Fibroblast of villous mesenchyme (primary cell): Measurements from ENCODE around the gene RNF166. TPM values are rescaled to one million over a fixed set of nuclear protein-coding genes. Genes with fewer than 3 reads are reported as not detected.

ENCODE experiments used
- DNase-seq: peaks from one replicate; pipeline ENCODE4 v3.0.0-alpha.2; 2010; ENCODE audit warnings: low read depth
- H3K4me3 ChIP-seq: 2 replicates; pipeline ENCODE4 v1.5.1; 2011; ENCODE audit warnings: low read depth, mild to moderate bottlenecking, low read length
- total RNA-seq: library from RNA; depleted of rRNA; stranded (reverse); fragments of >200 nt; gene quantifications from 2 replicates; pipeline ENCODE4 v1.2.3, GENCODE V29; 2012
- TF ChIP-seq, protein P1 (sequence below): IDR thresholded peaks from 2 replicates; pipeline ENCODE4 v1.5.1; 2012; ENCODE audit warnings: low read depth, mild to moderate bottlenecking, low read length; ENCODE audit not compliant: insufficient read depth

The RNF166 gene
- total RNA-seq, 1 donor = 13.0 TPM

DNA sequence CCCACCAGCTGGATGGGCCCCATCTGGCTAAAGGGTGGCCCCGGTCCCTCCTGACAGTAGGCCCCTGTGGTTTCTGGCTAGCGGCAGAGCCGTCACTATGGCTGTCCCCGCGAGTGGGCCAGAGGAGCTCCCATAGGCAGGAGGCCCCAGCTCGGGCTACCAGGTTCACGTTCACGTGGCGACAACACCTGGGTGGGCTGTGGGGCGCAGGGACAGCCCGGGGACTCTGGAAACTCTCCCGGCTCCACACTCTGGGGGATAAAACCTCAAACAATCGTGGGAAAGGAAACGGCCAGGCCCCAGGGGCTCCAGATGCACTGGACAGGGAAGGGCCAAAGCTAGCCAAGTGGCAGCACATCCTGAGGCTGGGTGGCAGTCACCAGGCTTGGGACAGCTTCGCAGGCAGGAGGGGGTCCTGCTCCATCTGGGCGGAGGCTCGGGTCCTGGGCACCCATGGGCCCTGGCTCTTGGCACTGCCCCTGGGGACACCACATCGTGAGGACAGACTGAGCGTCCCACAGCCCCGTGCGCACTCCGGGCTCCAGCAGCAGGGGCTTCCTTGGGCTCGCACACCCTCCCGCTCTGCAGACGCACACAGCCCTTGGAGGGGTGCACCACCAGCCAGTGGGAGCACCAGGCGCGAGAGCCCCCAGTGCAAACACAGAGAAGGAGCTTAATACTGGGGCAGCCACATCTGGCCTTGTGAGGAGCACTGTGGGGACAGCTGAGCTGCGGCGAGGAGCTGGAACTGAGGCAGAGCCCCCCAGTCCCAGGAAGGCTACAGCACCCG lies 4.4 kb downstream of the RNF166 start:
- DNase-seq = no peak
- TF ChIP-seq, protein P1, sequence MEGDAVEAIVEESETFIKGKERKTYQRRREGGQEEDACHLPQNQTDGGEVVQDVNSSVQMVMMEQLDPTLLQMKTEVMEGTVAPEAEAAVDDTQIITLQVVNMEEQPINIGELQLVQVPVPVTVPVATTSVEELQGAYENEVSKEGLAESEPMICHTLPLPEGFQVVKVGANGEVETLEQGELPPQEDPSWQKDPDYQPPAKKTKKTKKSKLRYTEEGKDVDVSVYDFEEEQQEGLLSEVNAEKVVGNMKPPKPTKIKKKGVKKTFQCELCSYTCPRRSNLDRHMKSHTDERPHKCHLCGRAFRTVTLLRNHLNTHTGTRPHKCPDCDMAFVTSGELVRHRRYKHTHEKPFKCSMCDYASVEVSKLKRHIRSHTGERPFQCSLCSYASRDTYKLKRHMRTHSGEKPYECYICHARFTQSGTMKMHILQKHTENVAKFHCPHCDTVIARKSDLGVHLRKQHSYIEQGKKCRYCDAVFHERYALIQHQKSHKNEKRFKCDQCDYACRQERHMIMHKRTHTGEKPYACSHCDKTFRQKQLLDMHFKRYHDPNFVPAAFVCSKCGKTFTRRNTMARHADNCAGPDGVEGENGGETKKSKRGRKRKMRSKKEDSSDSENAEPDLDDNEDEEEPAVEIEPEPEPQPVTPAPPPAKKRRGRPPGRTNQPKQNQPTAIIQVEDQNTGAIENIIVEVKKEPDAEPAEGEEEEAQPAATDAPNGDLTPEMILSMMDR = no peak
- no peak overlapping the region for H3K4me3 ChIP-seq

DNA sequence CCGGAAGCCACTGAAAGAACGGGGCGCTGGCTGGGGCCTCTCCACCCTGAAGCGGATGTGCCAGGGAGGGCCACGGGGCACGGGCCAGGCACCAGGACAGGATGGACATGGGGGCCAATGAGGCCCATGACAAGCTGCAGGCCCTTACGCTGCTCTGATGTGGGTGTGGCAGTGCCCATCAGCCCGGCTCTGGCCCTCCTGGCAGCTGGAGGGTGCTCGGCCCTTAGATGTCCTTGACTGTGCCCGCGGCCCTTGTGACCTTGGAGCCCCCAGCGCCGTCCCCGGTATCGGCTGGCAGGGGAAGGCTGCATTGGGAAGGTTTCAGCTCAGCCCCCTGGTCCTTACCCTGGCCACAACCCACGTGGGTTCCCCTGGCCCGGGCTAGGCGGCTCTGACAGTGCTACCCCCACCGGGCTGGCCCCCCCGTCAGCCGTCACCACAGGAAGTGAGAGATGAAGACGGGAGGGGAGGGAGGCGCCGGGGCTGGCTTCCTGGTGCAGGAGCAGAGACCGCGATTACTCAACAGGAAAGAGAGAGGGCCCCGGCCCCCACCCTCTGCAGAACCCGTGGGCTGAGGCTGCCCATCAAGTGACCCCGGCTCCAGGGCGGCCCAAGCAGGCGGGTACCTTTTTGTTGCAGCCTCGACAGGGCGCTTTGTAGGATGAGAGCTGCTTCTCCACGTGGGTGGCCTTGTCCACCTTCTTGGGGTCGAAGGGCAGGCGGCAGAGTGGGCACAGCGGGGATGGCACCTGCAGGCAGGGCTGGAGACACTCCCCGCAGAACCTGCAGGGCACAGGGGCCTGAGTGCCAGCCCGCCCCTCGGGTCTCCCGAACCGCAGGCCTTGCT lies 5.3 kb downstream of the RNF166 start:
- TF ChIP-seq, protein P1 = no peak
- DNase-seq = peak; percentile 94
- H3K4me3 ChIP-seq = no peak overlapping the region

DNA sequence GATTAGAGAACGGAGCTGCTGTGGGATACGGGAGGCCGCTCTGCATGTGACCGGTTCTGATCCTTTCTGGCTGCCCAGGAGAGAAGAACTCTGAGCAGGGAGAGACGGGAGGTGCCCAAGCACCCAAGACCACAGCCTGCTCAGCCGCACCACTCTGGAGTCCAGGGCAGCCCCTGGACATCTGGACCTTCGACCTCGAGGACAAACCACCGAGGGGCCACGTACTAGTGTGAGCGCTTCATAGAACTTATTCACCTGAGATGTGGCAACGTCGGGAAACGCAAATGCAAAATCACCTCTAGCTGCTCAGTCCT lies 5.9 kb downstream of the RNF166 start:
- TF ChIP-seq, protein P1 = no peak
- H3K4me3 ChIP-seq = no peak overlapping the region
- DNase-seq = no peak

DNA sequence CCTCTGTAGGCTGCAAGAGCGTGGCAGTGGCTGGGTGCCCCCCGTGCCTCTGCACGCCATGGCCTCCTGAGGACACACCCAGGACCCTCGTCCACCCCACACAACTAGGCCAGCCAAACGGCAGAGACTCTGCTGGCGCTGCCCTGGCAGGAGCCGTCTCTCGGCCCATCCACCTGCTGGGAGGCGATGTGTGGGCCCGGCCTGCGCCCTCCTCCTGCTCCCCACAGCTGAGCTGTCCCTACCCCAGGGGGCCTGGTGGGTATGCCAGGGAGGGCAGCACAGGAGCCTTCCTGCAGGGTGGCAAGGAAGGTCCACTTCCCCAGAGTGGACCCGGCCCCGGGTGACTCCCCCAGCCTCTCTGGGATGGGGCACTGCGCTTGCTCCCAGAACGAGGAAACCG lies 7.0 kb downstream of the RNF166 start:
- TF ChIP-seq, protein P1 = no peak
- no peak overlapping the region for H3K4me3 ChIP-seq

DNA sequence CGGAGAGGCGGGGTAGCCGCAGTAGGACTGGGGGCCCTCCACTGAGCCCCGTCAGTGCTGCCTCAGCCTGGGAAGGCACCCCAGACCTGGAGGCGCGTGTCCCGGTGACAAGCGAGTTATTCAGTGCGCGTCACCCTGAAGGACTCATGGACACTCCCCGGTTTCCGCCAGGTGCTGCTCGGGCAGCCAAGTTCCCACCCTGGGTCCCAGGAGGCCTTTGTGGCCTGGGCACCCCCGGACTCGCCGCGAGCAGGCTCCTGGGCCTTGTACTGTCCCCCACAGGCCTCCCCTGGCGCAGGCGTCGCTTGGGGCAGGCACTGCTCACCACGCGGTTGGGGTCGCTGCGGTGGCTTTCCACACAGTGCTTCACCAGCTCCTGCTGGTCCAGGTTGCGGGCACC lies 7.6 kb downstream of the RNF166 start:
- TF ChIP-seq, protein P1 = no peak

More for the DNA sequence above, 7.0 kb downstream of the RNF166 start:
- no peak for DNase-seq

DNA sequence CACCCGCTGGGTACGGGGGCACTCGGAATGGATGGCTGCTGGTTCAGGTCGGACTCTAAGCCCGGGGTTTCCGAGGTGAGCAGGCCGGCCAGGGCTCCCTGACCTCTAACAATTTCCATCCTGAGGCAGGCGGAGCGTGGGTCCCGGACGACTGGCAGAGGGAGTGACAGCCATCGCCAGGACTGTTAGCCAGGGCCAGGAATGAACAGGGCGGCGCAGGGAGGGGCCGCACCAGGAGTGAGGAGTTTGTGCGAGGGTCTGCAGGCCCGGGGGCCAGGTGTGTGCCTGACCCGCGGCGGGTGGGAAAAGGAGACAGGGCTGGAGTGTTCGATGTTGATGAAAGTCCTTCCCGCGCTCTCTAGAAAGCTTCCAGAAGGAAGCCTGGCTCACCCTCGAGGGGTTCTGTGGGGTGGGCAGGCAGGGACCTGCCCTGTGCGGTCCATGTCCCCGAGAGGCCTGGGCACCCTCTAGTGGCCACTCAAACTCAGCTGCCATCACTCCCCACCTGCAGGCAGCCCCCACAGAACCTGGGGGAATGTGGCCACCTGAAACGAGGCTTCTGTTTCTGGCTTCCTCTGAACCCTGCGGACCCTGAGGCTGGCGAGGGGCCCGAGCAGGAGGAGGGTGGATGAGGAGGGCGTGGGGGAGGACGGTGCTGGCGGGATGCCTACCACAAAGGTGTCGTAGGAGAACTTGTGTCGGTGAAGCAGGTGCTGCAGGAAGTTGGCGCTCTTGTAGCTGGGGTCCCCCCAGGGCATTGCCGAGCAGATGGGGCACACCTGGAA lies 8.2 kb downstream of the RNF166 start:
- DNase-seq = no peak

More for the DNA sequence above, 7.6 kb downstream of the RNF166 start:
- DNase-seq = no peak
- no peak overlapping the region for H3K4me3 ChIP-seq

More for the DNA sequence above, 8.2 kb downstream of the RNF166 start:
- H3K4me3 ChIP-seq = no peak overlapping the region
- TF ChIP-seq, protein P1 = peak; percentile 32
